HG02981 (cell line): ENCODE measurements around the gene FN1.
"Not testable (repeated sequence)": the region's sequence is repeated elsewhere in the genome, so short reads cannot be mapped to it uniquely, and the experiment has no call there.

Source experiments
- ATAC-seq: cut with Tn5 transposase; IDR thresholded peaks from one replicate; pipeline ENCODE4 v1.9.1; 2021; ENCODE audit warnings: mild to moderate bottlenecking, moderate library complexity; ENCODE audit not compliant: unreplicated experiment

FN1 gene

DNA sequence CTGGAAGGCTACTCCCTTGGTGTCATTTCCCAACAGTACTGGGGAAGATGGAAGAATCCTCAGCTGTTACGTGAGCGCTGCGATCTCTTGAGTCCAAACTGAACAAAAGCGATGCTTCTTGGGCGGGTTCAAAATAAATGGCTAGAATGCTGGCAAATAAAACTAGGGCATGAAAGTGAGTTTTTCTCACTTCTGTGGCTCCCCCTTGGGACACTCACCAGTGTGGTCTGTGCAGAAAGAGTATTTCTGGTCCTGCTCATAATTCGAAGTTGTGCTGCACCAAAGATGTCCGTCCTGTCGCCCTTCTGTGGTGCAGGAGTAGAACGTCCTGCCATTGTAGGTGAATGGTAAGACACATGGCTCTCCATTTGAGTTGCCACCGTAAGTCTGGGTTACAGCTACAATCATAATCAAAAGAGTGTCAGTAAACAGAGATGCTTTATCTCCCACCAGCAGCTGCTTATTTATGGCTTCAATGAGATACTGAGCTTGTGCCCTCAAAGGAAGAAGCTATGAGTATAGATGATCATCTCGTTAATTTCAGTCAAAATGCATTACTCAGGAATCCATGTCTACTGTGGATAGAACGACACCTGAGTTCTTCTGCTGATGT is 11.8 kb downstream of the FN1 start:
- no peak for ATAC-seq

DNA sequence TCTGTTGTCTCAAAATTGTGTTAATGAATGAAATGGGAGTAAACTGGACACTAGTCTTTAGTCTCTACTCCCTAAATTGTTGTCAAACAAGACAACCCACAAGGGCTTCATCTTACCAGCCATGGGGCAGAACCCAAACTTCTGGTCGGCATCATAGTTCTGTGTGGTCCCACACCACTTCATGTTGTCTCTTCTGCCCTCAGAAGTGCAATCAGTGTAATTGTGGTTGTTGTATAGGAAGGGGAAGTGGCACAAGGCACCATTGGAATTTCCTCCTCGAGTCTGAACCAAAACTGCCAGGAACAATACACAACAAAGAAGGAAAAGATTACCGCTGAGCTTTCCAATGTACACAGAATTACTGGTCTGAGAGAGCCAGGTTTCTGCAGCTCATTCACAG is 12.6 kb downstream of the FN1 start:
- ATAC-seq: no peak

DNA sequence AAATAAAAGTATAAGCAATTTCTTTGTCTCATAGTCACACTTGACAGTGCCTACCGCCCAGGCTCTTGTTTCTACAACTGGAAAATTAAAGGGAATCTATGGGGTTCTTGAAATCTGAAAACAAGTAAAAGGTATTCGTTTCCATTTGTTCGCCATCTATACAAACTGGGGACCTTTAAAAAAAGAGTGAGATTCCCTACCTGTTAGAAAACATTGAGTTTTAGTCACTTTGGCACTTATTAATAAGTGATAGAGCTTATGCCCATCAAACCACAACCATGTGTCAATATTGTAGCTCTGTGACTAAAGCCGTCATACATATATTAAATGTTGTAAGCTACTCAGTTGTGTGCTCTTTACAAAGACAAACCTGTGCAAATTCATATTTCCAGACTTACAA is 13.2 kb downstream of the FN1 start:
- ATAC-seq: no peak

DNA sequence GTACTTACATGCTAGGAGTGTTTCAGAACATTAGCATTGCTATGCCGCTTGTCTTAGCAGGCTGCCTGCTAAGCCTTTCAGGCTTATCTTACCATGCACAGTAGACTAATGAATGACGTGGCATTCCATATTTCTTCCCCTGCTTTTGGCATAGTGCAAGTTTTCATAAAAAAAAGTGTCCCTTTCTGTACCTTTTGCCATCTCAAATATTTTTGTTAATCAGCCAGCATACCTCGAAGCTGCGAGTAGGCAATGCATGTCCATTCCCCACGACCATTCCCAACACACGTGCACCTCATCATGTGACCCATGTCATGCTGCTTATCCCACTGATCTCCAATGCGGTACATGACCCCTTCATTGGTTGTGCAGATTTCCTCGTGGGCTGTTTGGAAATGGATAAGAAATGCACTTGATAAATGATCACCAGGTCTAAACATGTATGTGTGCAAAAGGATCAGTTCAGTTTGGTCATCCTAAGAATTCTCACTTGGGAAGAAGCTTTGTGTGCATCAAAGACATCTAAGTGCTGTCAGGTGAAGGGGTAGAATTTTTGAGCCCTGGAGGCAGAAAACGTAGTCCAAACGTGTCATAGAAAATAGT is 13.9 kb downstream of the FN1 start:
- no peak for ATAC-seq

DNA sequence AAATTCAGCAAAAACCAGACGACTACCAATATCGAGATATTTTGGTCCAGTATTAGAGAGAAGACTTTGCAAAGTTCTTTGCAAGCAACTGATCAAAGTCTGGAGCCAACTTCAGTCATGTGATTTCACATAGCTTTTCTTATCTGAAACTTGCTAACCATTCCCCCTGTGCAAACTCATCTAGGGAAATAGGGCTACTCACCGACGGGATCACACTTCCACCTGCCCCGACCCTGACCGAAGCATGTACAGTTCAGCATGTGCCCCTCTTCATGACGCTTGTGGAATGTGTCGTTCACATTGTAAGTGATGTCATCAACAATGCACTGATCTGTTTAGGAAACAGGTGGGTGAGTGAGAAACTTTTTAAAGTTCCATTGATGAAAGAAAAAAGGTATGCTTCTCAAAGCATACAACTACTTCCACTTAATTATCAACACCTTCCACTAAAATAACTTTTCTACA is 15.4 kb downstream of the FN1 start:
- no peak for ATAC-seq

DNA sequence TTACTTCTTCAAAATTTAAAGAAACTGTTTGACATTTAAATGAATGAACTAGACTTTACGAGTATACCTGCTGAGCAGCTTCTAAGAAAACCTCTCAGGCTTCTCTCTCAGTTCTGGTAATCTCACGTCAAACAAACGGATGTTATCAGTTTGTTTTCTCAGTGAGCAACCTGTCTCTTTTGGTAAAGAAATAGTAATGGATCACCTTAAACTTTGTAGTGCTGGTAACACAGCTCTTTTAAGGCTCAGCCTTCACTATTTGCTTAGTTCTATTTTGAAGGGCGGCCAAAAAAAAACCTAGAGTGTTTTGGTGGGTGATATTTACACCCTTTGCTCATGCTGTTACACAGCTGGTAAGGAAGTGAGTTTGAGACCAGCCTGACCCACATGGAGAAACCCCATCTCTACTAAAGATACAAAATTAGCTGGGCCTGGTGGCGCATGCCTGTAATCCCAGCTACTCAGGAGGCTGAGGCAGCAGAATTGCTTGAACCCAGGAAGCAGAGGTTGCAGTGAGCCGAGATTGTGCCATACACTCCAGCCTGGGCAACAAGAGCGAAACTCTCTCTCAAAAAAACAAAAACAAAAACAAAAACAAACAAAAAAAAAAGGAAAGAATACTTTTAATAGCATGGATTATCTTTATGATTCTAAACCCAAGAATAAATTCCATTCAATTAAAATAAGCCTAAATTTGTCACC is 15.9 kb downstream of the FN1 start:
- ATAC-seq: no peak

DNA sequence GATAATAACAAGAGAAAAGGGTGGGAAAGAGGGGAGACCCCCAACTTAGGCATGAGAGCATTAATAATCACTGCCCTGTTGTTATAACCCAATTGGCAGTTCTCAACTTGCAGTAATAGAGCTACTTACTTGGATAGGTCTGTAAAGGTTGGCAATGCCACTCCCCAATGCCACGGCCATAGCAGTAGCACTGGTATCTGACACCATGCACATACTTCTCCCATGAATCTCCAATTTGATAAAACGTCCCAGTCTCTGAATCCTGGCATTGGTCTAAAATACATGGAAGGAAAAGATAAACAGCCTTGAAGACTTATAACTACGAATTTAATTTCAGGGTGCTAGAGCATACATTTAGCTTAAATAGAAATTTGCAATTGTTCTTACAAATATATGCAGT is 16.8 kb downstream of the FN1 start:
- no peak for ATAC-seq

DNA sequence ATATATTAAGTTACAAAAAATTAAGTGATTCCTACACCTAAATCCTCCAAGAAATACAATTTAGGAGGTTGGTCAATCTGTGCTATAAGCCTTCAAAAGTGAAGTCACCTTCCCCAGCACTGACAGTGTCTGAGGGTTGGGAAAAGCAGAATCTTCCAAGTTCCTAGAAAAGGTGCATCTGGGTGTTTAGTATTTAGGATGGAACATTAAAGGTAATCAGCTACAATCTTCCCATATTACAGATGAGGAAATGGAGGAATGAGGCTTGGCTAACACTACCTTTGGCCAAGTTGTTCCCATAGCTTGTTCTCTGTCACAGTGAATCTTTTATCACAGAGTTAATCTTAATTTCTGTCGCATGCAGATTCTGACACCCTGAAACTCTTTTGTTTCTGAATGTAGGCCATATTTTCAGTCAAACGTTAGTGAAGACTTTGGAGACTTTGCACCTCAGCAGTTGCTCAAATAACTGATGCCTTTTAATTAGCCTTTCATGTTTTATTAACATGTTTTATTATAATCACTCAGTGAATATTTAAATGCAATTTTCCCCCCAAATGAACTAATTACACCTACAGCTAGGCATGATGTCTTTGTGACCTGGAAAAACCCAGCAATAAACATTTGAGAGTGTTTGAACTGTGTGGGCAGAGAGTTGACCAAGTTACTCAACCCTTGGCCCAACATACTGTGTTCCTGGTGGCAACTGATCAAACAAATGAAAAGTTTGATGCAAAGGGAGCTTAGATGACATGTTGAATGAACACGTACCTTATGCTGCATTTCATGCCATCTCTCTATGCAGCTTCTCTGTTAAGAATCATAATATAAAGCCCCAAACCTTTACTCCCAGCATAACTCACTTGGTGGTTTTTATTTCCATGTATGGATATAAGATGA is 17.6 kb downstream of the FN1 start:
- ATAC-seq: no peak

DNA sequence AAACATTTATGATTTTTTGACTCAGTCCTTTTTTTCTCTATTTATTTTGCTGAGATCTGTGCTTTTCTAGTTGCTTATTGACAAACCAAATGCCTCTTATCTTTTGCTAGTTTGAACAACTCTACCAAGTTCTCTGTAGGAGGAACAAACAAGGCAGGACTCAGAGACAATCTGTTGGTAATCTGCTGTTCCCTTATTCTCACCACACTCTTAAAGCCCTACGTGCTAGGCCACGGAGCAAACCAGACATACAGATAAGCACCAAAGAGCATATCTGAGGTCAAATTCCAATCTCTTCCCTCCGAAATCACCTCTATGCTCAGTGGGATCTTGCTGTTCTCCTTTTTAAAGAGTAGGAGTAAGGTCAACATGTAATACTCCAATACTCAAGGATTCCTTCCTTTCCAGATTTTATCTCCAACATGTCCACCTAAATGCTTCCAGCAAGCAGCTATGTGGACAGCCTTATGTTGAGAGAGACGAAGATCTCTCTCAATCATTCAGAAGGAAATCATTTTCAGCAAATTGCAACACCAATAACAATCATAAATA is 18.4 kb downstream of the FN1 start:
- no peak for ATAC-seq

DNA sequence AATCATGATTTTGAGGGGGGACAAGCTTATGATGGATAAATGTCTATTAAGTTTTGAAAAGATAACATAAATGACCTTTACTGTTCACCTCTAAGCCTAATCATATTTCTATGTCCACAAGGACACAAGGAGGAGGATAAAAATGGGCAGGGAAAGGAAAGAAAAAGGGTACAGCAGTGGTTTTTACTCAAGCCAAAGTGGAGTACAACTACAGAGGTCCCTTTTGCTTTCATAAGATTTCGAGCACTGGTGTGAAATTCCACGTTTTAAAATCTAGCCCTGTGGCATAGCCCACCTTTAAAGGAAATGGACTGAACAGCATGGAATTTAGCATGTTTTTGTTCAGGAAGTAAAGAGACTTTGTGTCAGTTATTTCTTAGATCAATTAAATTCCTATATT is 19.2 kb downstream of the FN1 start:
- ATAC-seq: no peak

DNA sequence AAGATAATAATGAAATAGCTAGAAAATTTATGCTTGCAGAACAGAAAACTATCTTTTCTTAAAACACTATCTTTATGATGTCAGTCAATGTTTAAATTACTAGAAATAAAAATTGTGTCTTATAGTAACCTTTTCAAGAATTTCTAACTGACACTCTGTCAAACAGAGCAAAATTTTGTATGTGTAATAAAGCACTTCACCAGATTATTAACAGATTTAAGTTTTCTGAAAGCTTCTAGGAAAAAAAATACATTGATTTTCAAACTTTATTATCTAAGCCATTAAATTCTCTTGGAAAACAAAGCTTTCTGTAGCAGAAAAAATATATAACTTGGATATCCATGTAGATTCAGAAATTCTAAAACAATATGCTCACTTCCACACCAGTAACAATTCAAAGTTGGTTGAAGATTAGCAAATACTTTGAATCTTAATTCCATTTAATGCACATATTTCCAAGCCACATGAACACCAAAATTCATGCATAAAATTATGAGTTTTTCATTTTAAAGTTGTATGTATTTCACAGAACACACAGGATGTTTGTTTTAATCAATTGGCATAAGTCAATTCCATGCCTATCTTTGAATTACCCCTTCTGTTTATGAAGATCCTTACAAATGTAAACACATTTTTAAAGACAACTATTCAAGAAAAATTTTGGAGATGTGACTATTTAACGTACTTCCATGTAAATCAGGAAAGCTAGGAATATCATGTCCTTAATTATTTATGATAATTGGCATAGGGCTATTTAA is 19.9 kb downstream of the FN1 start:
- no peak for ATAC-seq

DNA sequence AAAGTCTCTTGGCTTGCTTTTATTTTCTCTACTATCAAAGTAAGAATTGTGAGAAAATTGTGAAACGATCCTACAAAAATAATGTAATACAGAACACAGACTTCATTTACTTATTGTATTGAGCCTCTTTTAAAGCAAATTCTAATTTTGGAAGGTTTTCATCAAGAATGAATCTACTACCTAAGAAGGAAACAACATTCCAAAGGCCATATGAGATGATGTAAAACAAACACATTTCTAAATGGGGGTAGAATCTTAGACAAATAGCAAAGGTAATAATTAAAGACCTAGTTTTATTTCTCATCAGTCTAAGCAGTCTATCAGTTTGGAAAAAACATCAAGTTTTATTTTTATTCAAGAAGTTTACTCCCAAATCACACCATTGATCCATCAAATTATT is 20.6 kb downstream of the FN1 start:
- no peak for ATAC-seq

DNA sequence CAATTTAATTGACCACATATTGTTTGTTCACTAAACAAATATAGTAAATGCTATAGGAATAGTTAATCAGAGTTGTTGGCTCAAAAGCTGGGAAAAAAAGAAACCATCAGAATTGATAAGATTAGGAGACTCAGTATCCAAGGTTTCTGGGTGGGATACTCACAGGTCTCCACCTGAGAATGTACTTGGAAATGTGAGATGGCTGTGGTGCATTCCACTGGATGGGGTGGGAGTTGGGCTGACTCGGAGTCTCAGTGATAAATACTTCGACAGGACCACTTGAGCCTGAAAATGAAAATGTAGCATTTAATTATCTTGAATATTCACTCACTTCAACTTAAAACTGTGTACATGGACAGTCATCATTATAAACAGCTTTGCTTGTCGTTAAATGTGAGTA is 21.2 kb downstream of the FN1 start:
- ATAC-seq: no peak

DNA sequence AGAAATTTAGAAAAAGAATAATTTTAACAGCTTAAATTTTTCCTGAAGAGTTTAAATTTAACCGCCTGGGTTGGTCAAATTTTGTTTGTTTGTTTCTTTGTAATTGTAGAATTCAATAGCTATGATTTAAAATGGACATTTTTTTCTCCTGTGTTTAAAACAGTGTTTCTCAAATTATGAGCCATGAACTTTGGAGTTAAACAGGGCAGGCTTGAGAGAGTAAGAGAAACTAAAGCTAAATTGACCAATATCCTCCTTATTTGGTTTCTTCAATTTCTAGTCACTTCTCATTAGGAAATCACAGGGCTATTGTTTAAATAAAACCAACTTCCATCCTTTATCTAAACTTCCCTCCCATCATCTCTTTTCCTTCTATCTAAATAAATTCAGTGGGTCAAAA is 21.9 kb downstream of the FN1 start:
- no peak for ATAC-seq

DNA sequence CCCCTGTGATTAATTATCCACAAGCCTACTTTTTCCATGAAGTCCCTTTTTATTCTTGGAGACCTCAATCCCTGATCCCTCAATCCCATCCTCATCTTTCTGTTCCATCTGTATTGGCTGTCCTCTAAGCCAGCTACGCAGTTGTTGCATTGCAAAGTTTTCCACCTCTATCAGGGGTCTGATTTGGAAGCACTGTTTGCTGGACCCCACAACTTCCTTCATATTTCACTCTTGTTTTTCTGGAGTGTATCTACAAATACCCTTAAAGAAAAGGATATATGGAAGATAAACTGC is 22.4 kb downstream of the FN1 start:
- no peak for ATAC-seq

DNA sequence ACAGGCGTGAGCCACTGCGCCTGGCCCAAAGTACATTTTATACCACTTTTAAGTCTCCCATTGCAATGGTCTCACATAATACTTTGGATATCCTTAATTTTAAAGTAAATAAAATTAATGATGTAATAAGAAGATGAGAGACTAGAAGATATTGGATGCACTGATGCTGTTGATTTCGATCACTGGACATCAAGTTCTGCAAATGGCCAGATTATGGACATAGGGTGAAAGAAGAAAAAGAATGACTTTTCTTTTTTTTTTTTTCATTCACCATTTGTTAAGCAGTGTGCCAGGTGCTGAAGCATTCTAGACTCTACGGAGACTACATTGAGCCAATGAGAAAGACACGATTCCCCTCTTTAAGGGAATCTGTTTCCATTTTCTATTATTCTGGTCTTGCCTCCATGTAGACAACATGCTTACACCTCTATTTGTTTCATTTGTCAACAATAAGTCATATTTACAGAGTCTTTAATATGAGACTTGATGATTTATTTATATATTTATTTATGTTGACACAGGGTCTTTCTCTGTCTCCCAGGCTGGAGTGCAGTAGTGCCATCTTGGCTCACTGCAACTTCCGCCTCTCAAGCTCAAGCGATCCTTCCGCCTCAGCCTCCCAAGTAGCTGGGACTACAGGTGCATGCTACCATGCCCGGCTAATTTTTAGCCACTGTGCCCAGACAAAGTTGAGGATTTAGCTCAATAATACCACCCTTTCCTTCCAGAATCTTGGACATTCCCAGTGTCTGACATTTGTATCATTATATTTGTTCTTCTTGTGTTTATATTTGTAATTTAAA is 23.7 kb downstream of the FN1 start:
- no peak for ATAC-seq

DNA sequence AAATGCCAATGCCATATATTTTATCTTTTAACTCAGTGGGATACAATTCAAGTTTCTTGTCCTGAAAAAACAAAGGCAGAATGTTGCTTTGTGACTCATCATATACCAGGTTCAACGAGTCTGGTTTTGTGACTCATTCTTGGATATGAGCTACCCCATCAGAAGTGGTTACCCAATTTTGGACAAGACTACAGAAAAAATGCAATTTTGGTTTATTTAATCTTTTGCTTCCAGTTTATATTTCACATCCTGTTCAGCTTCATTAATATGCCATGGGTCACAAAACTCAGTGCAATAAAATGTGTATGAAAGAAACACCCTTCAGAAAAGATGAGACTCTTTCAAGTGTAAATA is 25.0 kb downstream of the FN1 start:
- no peak for ATAC-seq

DNA sequence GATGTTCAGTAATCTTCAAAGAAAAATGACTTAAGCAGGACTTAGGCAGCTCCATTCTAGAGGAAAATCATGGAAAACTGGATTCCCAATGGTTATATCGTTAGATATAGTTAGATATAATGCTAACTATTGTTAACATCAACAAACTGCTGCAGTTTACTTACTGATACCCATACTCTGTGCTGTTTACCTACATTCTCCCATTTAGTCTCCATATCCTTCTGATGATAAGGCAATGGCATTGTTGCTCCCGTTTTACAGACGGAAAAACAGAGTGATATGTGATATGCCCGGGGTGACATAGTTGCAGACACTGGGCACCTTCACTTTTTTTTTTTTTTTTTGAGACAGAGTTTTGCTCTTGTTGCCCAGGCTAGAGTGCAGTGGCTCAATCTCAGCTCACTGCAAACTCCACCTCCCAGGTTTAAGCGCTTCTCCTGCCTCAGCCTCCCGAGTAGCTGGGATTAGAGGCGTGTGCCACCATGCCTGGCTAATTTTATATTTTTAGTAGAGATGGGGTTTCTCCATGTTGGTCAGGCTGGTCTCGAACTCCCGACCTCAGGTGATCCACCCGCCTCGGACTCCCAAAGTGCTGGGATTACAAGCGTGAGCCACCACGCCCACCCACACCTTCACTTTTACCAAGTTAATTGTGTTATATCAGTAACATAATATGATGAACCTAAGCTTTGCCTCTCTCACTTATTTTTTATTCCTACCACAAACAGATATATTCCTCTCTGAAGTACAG is 25.5 kb downstream of the FN1 start:
- ATAC-seq: not testable (repeated sequence)
